ENCODE results near the gene PROSER3.
"Not testable (repeated sequence)": the region's sequence is repeated elsewhere in the genome, so short reads cannot be mapped to it uniquely, and the experiment has no call there.

The PROSER3 gene

DNA sequence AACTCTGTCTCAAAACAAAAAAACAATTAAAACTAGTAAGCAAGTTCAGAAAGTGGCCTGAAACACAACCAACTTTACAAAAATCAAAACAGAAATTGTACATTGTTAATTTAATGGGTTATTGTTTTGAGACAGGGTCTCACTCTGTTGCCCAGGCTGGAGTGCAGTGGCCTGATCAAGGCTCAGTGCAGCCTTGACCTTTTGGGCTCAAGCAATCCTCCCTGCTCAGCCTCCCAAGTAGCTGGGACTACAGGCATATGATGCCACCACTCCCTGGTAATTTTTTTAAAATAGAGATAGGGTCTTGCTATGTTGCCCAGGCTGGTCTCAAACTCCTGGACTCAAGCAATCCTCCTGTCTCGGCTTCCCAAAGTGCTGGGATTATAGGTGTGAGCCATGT, 37.6 kb downstream of the PROSER3 start:
- not testable (repeated sequence) for DNase-seq

DNA sequence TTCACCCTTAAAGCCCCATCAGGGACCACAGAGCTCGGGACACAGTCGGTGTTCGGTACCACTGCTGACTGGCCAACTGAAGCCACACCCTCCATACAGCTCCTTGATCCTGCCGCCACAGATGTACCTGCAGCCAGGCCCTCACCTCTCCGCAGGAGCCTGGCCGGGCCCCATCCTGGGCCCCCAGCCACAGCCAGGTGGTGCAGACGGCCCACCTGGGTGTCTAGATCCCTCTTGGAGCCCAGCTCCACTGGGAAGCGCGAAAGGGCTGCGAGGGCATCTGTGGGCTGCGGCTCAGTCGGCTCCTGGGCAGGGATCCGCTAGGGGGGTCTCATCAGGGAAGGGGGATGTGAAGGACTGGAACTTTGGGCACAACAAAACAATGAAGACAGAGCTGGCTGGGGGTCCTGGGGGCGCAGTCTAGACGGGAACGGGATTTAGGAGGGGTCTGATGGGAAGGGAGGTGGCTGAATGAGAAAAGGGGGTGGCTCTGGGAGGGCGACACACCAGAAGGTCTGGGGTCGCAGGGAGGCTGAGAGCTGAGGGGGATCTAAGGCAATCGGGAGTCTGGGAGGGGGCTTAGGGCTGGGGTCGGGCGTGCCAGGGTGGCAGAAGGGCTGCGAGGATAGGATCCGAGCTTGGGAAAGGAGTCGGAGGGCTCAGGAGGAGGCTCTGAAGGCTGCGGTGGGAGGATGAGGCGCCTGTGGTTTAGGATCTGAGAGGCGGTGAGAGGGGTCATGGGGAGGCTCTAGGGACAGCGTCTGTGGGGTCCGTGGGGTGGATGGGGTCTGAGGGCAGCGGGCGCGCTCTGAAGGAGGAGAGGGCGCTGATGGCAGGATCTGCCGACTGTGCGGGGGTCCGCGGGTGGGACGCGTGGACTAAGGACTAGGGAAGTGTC, 38.9 kb downstream of the PROSER3 start:
- DNase-seq, result no peak

DNA sequence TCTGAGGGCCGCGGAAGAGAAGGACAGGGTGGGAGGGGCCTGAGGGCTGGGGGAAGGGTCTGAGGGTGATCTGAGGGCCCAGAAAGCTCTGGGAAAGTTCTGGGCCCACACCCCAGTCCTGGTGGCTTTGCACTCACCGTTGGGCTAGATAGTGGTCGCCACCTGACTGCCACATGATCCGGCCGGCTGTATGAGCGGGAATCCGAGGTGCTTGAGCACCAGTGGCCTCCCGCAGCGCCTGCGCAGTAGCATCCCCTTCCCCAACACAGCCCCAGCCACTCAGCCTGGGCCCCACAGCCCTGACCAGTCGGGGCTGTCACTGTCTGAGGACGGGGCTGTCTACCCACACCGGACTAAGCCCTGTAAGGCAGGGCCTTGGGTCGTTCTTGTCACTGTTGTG, 39.7 kb downstream of the PROSER3 start:
- DNase-seq, result peak; percentile 8

DNA sequence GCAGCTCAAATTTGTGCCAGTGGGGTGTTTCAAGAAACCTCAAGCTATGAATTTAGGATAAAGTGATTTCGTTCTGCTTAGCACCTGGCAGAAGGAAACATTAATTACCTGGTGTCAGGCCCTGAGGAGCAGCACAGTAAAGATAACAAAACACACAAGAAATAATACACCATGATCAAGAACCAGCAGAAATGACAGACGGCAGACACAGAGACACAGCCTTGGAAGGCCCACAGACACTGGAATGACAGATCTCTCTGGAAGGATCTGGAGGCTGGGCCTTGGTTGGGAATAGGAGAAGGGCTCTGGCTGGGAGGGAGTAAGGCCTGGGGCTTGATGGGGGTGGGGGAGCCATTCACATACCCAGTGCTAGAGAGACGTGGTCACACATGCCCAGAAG, 43.9 kb downstream of the PROSER3 start:
- no peak for DNase-seq

DNA sequence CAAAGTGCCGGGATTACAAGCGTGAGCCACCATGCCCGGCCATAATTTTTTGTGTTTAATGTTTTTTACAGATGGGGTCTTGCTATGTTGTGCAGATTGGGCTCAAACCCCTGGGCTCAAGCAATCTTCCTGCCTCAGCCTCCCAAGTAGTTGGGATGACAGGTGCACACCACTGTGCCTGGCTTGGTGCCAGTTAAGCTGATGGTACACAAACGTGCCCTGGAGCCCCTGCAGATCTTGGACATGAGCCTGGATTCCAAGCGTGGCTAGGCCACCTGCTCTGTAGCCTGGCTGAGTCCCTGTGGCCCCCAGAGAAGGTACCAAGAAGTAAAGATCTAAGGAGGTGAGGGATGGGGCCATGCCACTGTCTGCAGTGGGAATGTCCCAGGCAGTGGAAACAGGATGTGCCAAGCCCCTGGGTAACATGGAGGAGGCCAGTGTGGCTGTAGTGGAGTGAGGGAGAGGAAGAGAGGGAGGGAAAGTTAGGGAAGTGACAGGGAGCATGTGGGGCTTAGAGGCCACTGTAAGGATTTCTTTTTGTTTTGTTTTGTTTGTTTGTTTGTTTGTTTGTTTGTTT, 47.6 kb downstream of the PROSER3 start:
- DNase-seq, result no peak

DNA sequence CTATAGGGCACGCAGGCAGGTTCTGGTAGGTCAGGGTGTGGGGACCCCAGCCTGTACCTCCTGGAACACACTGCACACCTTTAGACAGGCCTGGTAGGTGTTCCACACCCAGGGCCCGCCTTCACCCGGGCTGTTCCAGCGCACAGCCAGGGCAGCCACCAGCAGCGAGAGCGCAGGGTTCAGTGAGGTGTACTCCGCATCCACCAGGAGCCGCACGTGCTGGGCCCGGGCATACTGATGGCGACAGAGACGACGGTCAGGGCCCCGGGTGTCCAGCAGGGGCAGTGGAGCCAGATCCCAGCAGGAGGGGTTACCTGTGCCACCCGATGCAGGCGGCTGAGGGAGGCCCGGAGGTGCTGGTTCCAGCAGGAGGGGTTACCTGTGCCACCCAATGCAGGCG, 48.6 kb downstream of the PROSER3 start:
- no peak for DNase-seq

DNA sequence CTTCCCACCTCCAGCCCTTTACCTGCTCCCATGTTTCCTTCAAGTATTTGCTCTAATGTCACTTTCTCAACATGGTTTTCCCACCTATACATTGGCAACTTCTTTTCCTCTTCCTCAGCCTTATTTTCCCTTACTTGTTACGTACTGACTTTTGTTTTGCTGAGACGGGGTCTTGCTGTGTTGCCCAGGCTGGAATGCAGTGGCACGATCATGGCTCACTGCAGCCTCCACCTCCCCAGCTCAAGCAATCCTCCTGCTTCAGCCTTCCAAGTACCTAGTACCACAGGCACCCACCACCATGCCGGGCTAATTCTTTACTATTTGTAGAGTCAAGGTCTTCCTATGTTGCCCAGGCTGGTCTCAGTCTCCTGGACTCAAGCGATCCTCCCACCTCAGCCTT, 49.7 kb downstream of the PROSER3 start:
- DNase-seq, result no peak

DNA sequence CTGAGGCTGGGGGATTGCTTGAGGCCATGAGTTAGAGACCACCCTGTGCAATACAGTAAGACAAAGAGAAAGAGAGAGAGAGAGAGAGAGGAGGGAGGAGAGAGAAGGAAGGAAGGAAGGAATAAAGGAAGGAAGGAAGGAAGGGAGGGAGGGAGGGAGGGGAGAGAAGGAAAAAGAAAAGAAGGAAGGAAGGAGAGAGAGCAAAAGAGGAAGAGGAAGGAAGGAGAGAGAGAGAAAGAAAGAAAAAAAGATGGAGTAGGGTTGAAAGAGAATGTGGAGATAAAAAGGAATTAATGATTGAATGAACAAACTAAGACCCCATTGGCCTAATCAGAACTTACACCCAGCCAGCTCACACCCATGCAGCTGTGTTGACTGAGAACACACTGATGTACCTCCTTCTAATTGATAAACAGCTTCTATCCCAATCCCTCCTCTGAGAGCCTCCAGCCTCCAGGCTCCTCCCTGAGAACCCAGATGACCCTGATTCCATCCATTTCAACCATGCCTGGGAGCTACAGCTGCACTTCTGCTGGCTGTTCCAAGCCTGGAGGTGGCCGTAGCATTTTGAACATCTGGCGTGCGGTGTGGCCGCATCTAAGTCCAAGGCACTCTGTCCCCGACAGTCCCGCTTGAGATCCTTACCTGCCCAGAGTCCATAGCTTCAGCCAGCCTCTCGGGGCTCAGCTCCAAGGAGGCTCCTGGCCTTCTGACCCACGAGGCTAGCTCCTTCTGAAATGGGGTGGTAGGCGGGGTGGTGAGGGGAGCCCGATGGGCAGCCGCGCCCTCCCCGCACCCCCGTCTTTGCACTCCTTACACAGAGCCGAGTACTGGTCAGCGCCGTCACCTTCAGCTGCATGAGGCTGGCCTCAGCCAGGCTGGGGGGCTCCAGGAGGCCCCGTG, 53.6 kb downstream of the PROSER3 start:
- DNase-seq, result no peak

DNA sequence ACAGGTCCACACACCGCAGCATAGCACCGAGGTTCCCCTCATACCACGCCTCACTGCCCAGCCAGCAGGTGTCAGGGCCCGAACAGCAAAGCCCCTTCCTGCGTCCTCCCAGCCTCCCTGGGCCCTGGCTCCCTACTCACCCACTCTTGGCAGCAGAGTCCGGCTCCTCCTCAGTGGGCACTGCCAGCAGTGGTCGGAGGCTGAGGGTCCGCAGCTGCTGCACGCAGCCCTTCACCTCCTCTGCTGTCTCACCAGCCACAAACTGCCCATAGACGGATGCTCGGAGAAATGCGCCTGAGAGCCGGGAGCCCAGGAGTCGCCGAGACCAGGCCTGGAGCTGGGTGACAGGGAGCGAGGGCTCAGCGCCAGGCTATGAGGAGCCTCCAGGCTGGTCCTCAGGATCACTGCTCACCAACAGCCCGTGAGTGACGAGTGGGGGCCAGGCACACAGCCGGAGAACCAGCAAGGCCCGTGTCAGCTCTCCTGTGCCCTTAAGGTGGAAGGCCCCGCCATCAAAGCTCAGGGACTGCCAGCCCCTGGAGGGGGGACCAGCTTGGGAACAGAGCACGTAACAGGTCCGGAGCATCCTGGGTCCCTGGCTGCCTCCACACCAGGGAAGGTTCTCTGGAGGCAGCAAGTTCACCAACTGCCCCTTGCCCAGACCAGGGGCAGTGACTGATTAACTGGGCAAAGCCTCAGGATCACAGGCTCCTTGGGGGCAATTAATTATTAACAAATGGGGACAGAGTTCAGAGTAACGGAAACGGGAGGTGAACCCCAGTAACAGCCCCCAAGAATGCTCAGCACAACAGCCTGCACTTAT, 54.5 kb downstream of the PROSER3 start, which contains the start of gene PRODH2:
Gene PRODH2, minus strand, starts transcription at position 626 of the 823 bp plus-strand sequence. Its CDS starts 40 bp downstream, at position 586.
- DNase-seq, result no peak

DNA sequence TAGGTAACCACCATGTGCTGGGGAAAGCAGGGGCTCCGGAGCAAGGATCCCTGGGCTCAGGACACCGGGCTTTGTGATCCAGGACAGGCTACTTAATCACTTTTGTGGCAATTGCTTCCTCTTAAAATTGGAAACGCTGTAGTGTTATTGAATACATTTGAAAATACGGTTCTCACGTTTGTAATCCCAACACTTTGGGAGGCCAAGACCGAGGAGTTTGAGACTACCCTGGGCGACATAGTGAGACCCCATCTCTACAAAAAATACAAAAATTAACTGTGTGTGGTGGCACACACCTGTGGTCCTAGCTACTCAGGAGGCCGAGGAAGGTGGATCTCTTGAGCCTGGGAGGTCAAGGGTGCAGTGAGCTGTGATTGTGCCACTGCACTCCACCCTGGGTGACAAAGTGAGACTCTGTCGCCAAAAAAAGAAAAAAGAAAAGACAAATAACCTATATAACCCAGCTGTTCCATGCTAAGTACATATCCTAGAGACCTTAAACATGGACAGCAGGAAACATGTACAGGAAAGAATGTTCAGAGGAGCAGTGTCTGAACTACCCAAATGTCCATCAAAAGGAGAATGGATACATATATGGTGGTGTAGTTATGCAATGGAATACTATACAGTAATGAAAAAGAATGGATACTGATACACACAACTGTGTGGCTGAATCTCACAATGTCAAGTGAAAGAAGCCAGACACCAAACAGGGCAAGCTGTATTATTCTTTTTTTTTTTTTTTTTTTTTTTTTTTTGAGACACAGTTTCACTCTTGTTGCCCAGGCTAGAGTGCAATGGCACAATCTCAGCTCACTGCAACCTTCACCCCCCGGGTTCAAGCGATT, 55.3 kb downstream of the PROSER3 start:
- DNase-seq, result no peak

DNA sequence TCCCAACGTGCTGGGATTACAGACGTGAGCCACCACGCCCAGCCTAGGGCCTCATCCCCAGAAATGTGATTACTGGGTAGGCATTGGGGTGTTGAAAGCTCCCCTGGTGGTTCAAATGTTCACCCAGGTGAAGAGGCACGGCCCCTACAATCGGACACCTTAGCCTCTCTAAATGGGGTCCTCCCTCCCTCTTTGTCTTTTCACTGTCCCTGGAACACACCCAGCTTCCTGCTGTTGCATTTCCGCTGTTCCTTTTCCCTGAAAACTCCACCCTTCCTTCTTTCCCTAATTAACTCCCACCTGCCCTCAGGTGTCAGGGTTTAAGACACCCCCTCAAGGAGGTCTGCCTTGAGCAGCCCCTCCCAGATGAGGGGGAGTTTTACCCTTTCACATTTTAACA, 58.3 kb downstream of the PROSER3 start:
- no peak for DNase-seq

DNA sequence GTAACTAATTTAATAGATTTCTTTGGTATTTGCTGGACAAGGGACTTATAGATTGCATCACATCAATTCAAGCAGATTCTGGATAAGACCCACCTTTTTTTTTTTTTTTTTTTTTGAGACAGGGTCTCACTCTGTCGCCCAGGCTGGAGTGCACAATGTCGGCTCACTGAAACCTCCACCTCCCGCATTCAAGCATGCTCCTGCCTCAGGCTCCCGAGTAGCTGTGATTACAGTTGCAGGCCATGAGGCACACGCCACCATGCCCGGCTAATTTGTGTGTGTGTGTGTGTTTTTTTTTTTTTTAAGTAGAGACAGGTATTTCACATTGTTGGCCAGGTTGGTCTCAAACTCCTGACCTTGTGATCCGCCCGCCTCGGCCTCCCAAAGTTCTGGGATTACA, 58.9 kb downstream of the PROSER3 start:
- DNase-seq, result no peak

DNA sequence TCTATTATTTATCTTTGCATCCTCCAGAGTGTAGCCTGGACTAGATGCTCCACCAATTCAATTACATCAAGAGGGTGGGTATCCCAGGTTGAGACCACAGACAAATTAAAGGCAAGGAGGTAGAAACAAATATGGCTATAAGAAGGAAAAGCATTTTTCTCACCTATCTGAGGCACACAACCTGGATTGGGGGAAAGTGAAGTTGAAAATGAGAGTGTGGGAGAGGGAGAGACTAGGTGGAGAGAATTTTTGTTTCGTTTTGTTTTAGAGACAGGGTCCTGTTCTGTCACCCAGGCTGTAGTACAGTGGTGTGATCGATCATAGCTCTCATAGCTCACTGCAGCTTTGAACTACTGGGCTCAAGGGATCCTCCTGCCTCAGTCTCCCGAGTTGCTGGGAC, 60.5 kb downstream of the PROSER3 start:
- no peak for DNase-seq

Measured in CD4-positive, alpha-beta T cell treated with Interleukin-17A for 4 hours (primary cell).